IPS-20b (cell line): ENCODE data around the gene CDC42EP4.
A peak's percentile ranks its signal among the peaks of the same experiment; 100 is the strongest.
"Not testable (repeated sequence)": the region's sequence is repeated elsewhere in the genome, so short reads cannot be mapped to it uniquely, and the experiment has no call there.

Experiments
- H3K27ac ChIP-seq: one replicate; pipeline ENCODE4 v1.5.1; 2013; ENCODE audit warnings: low read length
- H3K27me3 ChIP-seq: 2 replicates; pipeline ENCODE4 v1.6.1; 2013; ENCODE audit warnings: mild to moderate bottlenecking, low read length, inconsistent platforms; ENCODE audit not compliant: insufficient read depth
- H3K36me3 ChIP-seq: 2 replicates; pipeline ENCODE4 v1.6.1; 2013; ENCODE audit warnings: low read depth, mild to moderate bottlenecking, inconsistent platforms, low read length, moderate library complexity; ENCODE audit not compliant: insufficient read depth
- H3K4me1 ChIP-seq: 2 replicates; pipeline ENCODE4 v1.6.1; 2013; ENCODE audit warnings: mild to moderate bottlenecking, control low read depth, inconsistent platforms, low read length, moderate library complexity; ENCODE audit not compliant: insufficient read depth
- H3K4me3 ChIP-seq: 2 replicates; pipeline ENCODE4 v1.5.1; 2013; ENCODE audit warnings: mild to moderate bottlenecking, low read length, inconsistent platforms
- H3K9ac ChIP-seq: 2 replicates; pipeline ENCODE4 v1.6.1; 2013; ENCODE audit warnings: low read depth, mild to moderate bottlenecking, inconsistent platforms, low read length, moderate library complexity
- H3K9me3 ChIP-seq: 2 replicates; pipeline ENCODE4 v1.6.1; 2013; ENCODE audit warnings: mild to moderate bottlenecking, low read depth, low read length, inconsistent platforms; ENCODE audit not compliant: insufficient read depth

The CDC42EP4 gene

GRCh38 chr17:73316919-73317505, 5.2 kb upstream of the CDC42EP4 start:
- H3K4me1 ChIP-seq, result peaks cover 14% of the 10 kb centered on the region; the same call in 1 of the 2 replicates
- H3K36me3 ChIP-seq, result no peaks in the 10 kb centered on the region
- peaks cover 9% of the 10 kb centered on the region for H3K27me3 ChIP-seq
- H3K9me3 ChIP-seq, result no peaks in the 10 kb centered on the region
- H3K9ac ChIP-seq, result no peak overlapping the region
- no peak overlapping the region for H3K4me3 ChIP-seq
- H3K27ac ChIP-seq, result no peak overlapping the region

GRCh38 chr17:73315471-73315870, 3.7 kb upstream of the CDC42EP4 start:
- Histone ChIP-seq H3K27me3 (peaks cover 9% of the 10 kb centered on the region), H3K36me3 (no peaks in the 10 kb centered on the region), H3K4me3 (no peak overlapping the region), H3K9me3 (no peaks in the 10 kb centered on the region), H3K9ac (no peak overlapping the region), H3K27ac (no peak overlapping the region), H3K4me1 (peaks cover 14% of the 10 kb centered on the region; the same call in 1 of the 2 replicates)

- H3K9me3 ChIP-seq, result no peaks in the 10 kb centered on the region
- no peak overlapping the region for H3K9ac ChIP-seq
- no peak overlapping the region for H3K27ac ChIP-seq
- peaks cover 15% of the 10 kb centered on the region for H3K27me3 ChIP-seq
- H3K36me3 ChIP-seq, result no peaks in the 10 kb centered on the region
- H3K4me1 ChIP-seq, result peaks cover 20% of the 10 kb centered on the region; the same call in 1 of the 2 replicates
- H3K4me3 ChIP-seq, result no peak overlapping the region
Measured at GRCh38 chr17:73313526-73314127, 1.8 kb upstream of the CDC42EP4 start.

- H3K9me3 ChIP-seq, H3K36me3 ChIP-seq, H3K27ac ChIP-seq: not testable (repeated sequence)
- peaks cover 15% of the 10 kb centered on the region for H3K27me3 ChIP-seq
- peak overlapping the region; percentile 63; the same call in 1 of the 2 replicates for H3K9ac ChIP-seq
- peak overlapping the region; percentile 91; the same call in 1 of the 2 replicates for H3K4me3 ChIP-seq
- H3K4me1 ChIP-seq, result peaks cover 24% of the 10 kb centered on the region
Measured at GRCh38 chr17:73312887-73313286, 1.1 kb upstream of the CDC42EP4 start.

- Histone ChIP-seq H3K36me3 (no peaks in the 10 kb centered on the region), H3K4me3 (peak overlapping the region; percentile 91), H3K27ac (no peak overlapping the region), H3K9me3 (no peaks in the 10 kb centered on the region), H3K4me1 (peaks cover 21% of the 10 kb centered on the region), H3K9ac (peak overlapping the region; percentile 86; the same call in 1 of the 2 replicates), H3K27me3 (peaks cover 15% of the 10 kb centered on the region)
Measured at GRCh38 chr17:73311428-73311780, 397 bp downstream of the CDC42EP4 start.

GRCh38 chr17:73309727-73310596, 1.8 kb downstream of the CDC42EP4 start:
- no peaks in the 10 kb centered on the region for H3K36me3 ChIP-seq
- no peaks in the 10 kb centered on the region for H3K9me3 ChIP-seq
- H3K4me3 ChIP-seq, result peak overlapping the region; percentile 91
- H3K9ac ChIP-seq, result peak overlapping the region; percentile 86
- peak overlapping the region; percentile 23 for H3K27ac ChIP-seq
- H3K27me3 ChIP-seq, result peaks cover 15% of the 10 kb centered on the region
- H3K4me1 ChIP-seq, result peaks cover 27% of the 10 kb centered on the region

GRCh38 chr17:73308959-73309358, 2.8 kb downstream of the CDC42EP4 start:
- peaks cover 35% of the 10 kb centered on the region for H3K4me1 ChIP-seq
- not testable (repeated sequence) for H3K9me3 ChIP-seq, H3K4me3 ChIP-seq, H3K36me3 ChIP-seq, H3K27ac ChIP-seq, H3K9ac ChIP-seq
- H3K27me3 ChIP-seq, result peaks cover 15% of the 10 kb centered on the region

- no peak overlapping the region for H3K4me3 ChIP-seq
- H3K4me1 ChIP-seq, result peaks cover 32% of the 10 kb centered on the region
- peaks cover 15% of the 10 kb centered on the region for H3K27me3 ChIP-seq
- H3K9ac ChIP-seq, result no peak overlapping the region
- no peaks in the 10 kb centered on the region for H3K36me3 ChIP-seq
- no peaks in the 10 kb centered on the region for H3K9me3 ChIP-seq
- H3K27ac ChIP-seq, result no peak overlapping the region
Measured at GRCh38 chr17:73308017-73308823, 3.6 kb downstream of the CDC42EP4 start.

- Histone ChIP-seq H3K27me3 (peaks cover 7% of the 10 kb centered on the region; the same call in 1 of the 2 replicates), H3K4me1 (peaks cover 27% of the 10 kb centered on the region), H3K9ac (no peak overlapping the region), H3K36me3 (no peaks in the 10 kb centered on the region), H3K27ac (no peak overlapping the region), H3K9me3 (no peaks in the 10 kb centered on the region), H3K4me3 (no peak overlapping the region)
Measured at GRCh38 chr17:73307130-73307529, 4.7 kb downstream of the CDC42EP4 start.

- no peak overlapping the region; the same call in 1 of the 2 replicates for H3K4me3 ChIP-seq
Measured at GRCh38 chr17:73305845-73306836, 5.7 kb downstream of the CDC42EP4 start.

More at GRCh38 chr17:73305845-73306836, 5.7 kb downstream of the CDC42EP4 start:
- Histone ChIP-seq H3K9ac (no peak overlapping the region; the same call in 1 of the 2 replicates), H3K27me3 (peaks cover 6% of the 10 kb centered on the region; the same call in 1 of the 2 replicates), H3K27ac (no peak overlapping the region), H3K9me3 (no peaks in the 10 kb centered on the region), H3K36me3 (no peaks in the 10 kb centered on the region), H3K4me1 (peaks cover 27% of the 10 kb centered on the region)
